Endothelial cell of umbilical vein (primary cell): ENCODE results near the gene SLC35F3. TPM values are rescaled to one million over a fixed set of nuclear protein-coding genes. Genes with fewer than 3 reads are reported as not detected.

Source experiments
- BruUV-seq: library from RNA; stranded (reverse); fragments of 400-500 nt; replicated peaks from 2 replicates; lab custom pipeline; 2021; lab: Mats Ljungman, UMichigan
- CTCF ChIA-PET: fragments of 300-600, 350-600 bp; sonication (Branson Sonifier 250); formaldehyde crosslinking; loops from one replicate; lab custom pipeline; 2021; ENCODE audit warnings: antibody characterized with exemption, inconsistent platforms; lab: Charles Lee
- POLR2A ChIA-PET: fragments of 300-600, 350-600 bp; sonication (Branson Sonifier 250); formaldehyde crosslinking; loops from one replicate; lab custom pipeline; 2021; ENCODE audit warnings: antibody characterized with exemption, inconsistent platforms; lab: Charles Lee
- DNase-seq: peaks from one replicate; pipeline ENCODE4 v3.0.0-alpha.2; 2011; ENCODE audit warnings: low read depth, low spot score
- FAIRE-seq: peaks from 2 replicates; lab custom pipeline; 2011; peaks lifted over from hg19 to GRCh38; lab: Jason Lieb, UNC
- H2AFZ ChIP-seq: 2 replicates; pipeline ENCODE4 v1.6.0; 2012; ENCODE audit warnings: low read depth, low read length, control low read depth, inconsistent platforms
- H3K27ac ChIP-seq: 2 replicates; pipeline ENCODE4 v1.5.1; 2011; ENCODE audit warnings: low read depth, mild to moderate bottlenecking, control low read depth, low read length, moderate library complexity; ENCODE audit not compliant: insufficient read depth
- H3K27me3 ChIP-seq, 2 experiments: 2 replicates each; pipeline versions ENCODE4 v1.6.0 to v1.6.1; 2011; ENCODE audit warnings: low read length in 2 of 2, mixed read lengths in 1 of 2; ENCODE audit not compliant: control insufficient read depth in 2 of 2, insufficient read depth in 2 of 2
- H3K36me3 ChIP-seq, 2 experiments: 2 replicates in 1 of 2; 3 replicates in 1 of 2; pipeline ENCODE4 v1.5.1; 2011; ENCODE audit warnings: low read length in 2 of 2, mild to moderate bottlenecking in 1 of 2, moderate library complexity in 1 of 2; ENCODE audit not compliant: control insufficient read depth in 2 of 2, insufficient read depth in 2 of 2; ENCODE audit errors: extremely low read depth in 1 of 2
- H3K4me1 ChIP-seq: 3 replicates; pipeline ENCODE4 v1.5.1; 2011; ENCODE audit warnings: mild to moderate bottlenecking, low read length; ENCODE audit not compliant: control insufficient read depth, insufficient read depth; ENCODE audit errors: extremely low read depth
- H3K4me2 ChIP-seq: 2 replicates; pipeline ENCODE4 v1.6.1; 2011; ENCODE audit warnings: low read length, control low read depth, mixed read lengths; ENCODE audit not compliant: insufficient read depth
- H3K4me3 ChIP-seq, 3 experiments: fragments of 200-600 bp in 1 of 3; sonication (generic), shearing (Covaris generic) in 1 of 3; replicated peaks in 1 of 3; 2 replicates each; pipeline ENCODE4 v1.5.1; 2011 to 2016; ENCODE audit warnings: control low read depth in 3 of 3, low read length in 3 of 3, mild to moderate bottlenecking in 2 of 3, inconsistent platforms in 1 of 3, low read depth in 1 of 3, moderate library complexity in 1 of 3; ENCODE audit not compliant: insufficient read depth in 1 of 3
- H3K79me2 ChIP-seq: 2 replicates; pipeline ENCODE4 v1.6.0; 2012; ENCODE audit warnings: low read length, inconsistent platforms; ENCODE audit not compliant: control insufficient read depth, insufficient read depth
- H3K9ac ChIP-seq: replicated peaks from 2 replicates; pipeline ENCODE3; 2011; ENCODE audit warnings: low read length, control low read depth; ENCODE audit not compliant: insufficient read depth; ENCODE audit errors: extremely low read depth
- H3K9me1 ChIP-seq: replicated peaks from 3 replicates; pipeline ENCODE4 v1.6.0; 2011; ENCODE audit warnings: mild to moderate bottlenecking, low read length; ENCODE audit not compliant: control insufficient read depth, insufficient read depth; ENCODE audit errors: extremely low read depth
- H3K9me3 ChIP-seq: replicated peaks from 2 replicates; pipeline ENCODE4 v1.5.1; 2012; ENCODE audit warnings: low read length, inconsistent platforms; ENCODE audit not compliant: control insufficient read depth, insufficient read depth
- H4K20me1 ChIP-seq: replicated peaks from 2 replicates; pipeline ENCODE3; 2011; ENCODE audit warnings: mild to moderate bottlenecking, low read length; ENCODE audit not compliant: control insufficient read depth, insufficient read depth; ENCODE audit errors: extremely low read depth
- EZH2 ChIP-seq: IDR thresholded peaks from 2 replicates; pipeline ENCODE4 v1.6.1; 2012; ENCODE audit warnings: borderline replicate concordance, low read depth, mild to moderate bottlenecking, moderate library complexity, low read length, inconsistent platforms; ENCODE audit not compliant: severe bottlenecking
- FOS ChIP-seq: IDR thresholded peaks from 2 replicates; pipeline ENCODE4 v1.6.1; 2011; ENCODE audit warnings: mild to moderate bottlenecking, low read length, moderate library complexity, borderline replicate concordance; ENCODE audit not compliant: insufficient read depth
- GATA2 ChIP-seq: IDR thresholded peaks from 2 replicates; pipeline ENCODE4 v1.7.0; 2011; ENCODE audit warnings: low read depth, mild to moderate bottlenecking, moderate library complexity, mixed read lengths, low read length; ENCODE audit not compliant: insufficient read length, insufficient read depth
- JUN ChIP-seq: IDR thresholded peaks from 2 replicates; pipeline ENCODE4 v1.6.1; 2011; ENCODE audit warnings: borderline replicate concordance, low read depth; ENCODE audit not compliant: insufficient read length, insufficient read depth
- MYC ChIP-seq: IDR thresholded peaks from one replicate; pipeline ENCODE4 v1.6.1; 2011; ENCODE audit warnings: mild to moderate bottlenecking, low read depth, low read length
- POLR2A ChIP-seq: IDR thresholded peaks from 2 replicates; pipeline ENCODE4 v1.6.1; 2012; ENCODE audit warnings: low read depth, mild to moderate bottlenecking, control low read depth, low read length
- POLR2AphosphoS5 ChIP-seq: IDR thresholded peaks from 2 replicates; pipeline ENCODE4 v1.6.1; 2012; ENCODE audit warnings: low read depth, mild to moderate bottlenecking, control low read depth, low read length, moderate library complexity; ENCODE audit not compliant: insufficient read depth
- dilution Hi-C: fragments of 300-500 bp; cut with MboI; formaldehyde crosslinking; loops from one replicate; pipeline ENCODE4 v1.15.0; 2019; ENCODE audit warnings: low sequenced_read_pairs; ENCODE audit not compliant: extremely low pct_ligation_motif_present
- intact Hi-C: fragments of 100-400 bp; cut with micrococcal nuclease; formaldehyde crosslinking; loops from one replicate; pipeline ENCODE4 v1.10.0; 2022
- polyA plus RNA-seq, 4 experiments: library from polyadenylated mRNA; depleted of rRNA in 3 of 4; stranded (reverse) in 3 of 4; unstranded in 1 of 4; fragments of >200 nt; gene quantifications; 2 replicates each; pipeline versions ENCODE4 v1.2.1 to v1.2.3, GENCODE V29; 2011 to 2012; ENCODE audit warnings: missing spikeins in 1 of 4
- total RNA-seq: library from RNA; stranded (reverse); gene quantifications from 2 replicates; pipeline ENCODE4 v1.2.3, GENCODE V29; 2021
- TF ChIP-seq, protein P1 (sequence below), 2 donors: IDR thresholded peaks; 1 replicate in 1 of 2; 2 replicates in 1 of 2; pipeline ENCODE4 v1.5.1; 2011; ENCODE audit warnings: low read length in 2 of 2, mild to moderate bottlenecking in 2 of 2, moderate library complexity in 2 of 2, control low read depth in 1 of 2, inconsistent platforms in 1 of 2, low read depth in 1 of 2; ENCODE audit not compliant: insufficient read depth in 1 of 2; ENCODE audit errors: extremely low read depth in 1 of 2
- TF ChIP-seq, protein P2 (sequence below): IDR thresholded peaks from 2 replicates; pipeline ENCODE4 v1.6.1; 2011; ENCODE audit not compliant: insufficient read depth, insufficient read length

SLC35F3 gene
- total and polyA plus RNA-seq, 2 donors (not counting 3 experiments of a cell fraction or from before 2014, with no cell fraction given), result not detected

DNA sequence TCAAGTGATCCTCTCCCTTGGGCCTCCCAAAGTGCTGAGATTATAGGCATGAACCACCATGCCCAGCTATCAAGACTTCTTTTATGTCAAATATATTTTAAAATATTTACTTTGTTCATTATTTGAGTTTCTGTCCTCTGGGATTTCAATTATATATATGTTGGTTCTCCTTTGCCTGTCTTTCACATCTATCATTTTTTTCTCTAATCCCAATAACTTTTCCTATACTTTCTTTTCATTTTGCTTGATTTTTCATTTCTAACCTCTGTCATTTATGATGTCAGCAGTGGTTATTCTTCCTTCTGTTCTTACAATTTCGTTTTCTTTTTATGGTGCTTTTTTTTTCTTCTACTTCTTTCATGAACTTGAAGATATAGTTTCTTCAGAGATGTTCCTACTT is 47.3 kb downstream of the SLC35F3 start:
- POLR2A ChIA-PET, result no interaction called here
- CTCF ChIA-PET, result no interaction called here
- no peaks in the 10 kb centered on the region for H3K9me1 ChIP-seq
- no TSS peak for BruUV-seq
- FAIRE-seq (no peak), DNase-seq (no peak)
- H2AFZ ChIP-seq, result no peak overlapping the region
- TF ChIP-seq, protein P1, sequence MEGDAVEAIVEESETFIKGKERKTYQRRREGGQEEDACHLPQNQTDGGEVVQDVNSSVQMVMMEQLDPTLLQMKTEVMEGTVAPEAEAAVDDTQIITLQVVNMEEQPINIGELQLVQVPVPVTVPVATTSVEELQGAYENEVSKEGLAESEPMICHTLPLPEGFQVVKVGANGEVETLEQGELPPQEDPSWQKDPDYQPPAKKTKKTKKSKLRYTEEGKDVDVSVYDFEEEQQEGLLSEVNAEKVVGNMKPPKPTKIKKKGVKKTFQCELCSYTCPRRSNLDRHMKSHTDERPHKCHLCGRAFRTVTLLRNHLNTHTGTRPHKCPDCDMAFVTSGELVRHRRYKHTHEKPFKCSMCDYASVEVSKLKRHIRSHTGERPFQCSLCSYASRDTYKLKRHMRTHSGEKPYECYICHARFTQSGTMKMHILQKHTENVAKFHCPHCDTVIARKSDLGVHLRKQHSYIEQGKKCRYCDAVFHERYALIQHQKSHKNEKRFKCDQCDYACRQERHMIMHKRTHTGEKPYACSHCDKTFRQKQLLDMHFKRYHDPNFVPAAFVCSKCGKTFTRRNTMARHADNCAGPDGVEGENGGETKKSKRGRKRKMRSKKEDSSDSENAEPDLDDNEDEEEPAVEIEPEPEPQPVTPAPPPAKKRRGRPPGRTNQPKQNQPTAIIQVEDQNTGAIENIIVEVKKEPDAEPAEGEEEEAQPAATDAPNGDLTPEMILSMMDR (IDR thresholded peaks at IDR 0.05; ENCODE audit: extremely low read depth in 1 of 2, insufficient read depth in 1 of 2, low read depth in 1 of 2, low read length in 2 of 2), result no peak
- dilution Hi-C loops (no loop called here), intact Hi-C loops (no loop called here)
- no peaks in the 10 kb centered on the region for H3K79me2 ChIP-seq
- no peak overlapping the region for H3K9ac ChIP-seq
- no peaks in the 10 kb centered on the region for H3K9me3 ChIP-seq
- no peak overlapping the region for H3K4me3 ChIP-seq
- H3K4me2 ChIP-seq, result no peak overlapping the region
- no peaks in the 10 kb centered on the region for H3K27me3 ChIP-seq
- no peaks in the 10 kb centered on the region for H3K4me1 ChIP-seq
- H4K20me1 ChIP-seq, result no peaks in the 10 kb centered on the region
- no peak overlapping the region for H3K27ac ChIP-seq
- no peaks in the 10 kb centered on the region for H3K36me3 ChIP-seq

DNA sequence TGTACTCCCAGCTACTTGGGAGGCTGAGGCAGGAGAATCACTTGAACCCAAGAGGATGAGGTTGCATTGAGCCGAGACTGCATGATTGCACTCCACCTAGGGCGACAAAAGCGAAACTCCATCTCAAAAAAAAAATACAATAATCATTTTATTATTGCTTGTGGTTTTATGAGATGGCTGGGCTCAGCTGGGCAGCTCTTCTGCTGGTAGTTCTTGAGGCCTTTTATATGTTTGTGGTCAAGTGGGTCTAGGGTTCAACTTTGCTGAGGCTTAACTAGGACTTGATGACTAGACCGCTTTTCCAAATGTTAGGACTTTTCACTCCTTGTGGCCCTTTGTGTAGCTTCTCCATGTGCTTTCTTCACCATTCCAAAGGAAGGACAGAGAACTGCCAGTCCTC is 53.2 kb downstream of the SLC35F3 start:
- no peaks in the 10 kb centered on the region for H3K27me3 ChIP-seq
- H4K20me1 ChIP-seq, result no peaks in the 10 kb centered on the region
- no peak overlapping the region for H3K27ac ChIP-seq
- intact Hi-C loops (no loop called here), dilution Hi-C loops (no loop called here)
- no peaks in the 10 kb centered on the region for H3K9me1 ChIP-seq
- no peaks in the 10 kb centered on the region for H3K4me1 ChIP-seq
- no peaks in the 10 kb centered on the region for H3K36me3 ChIP-seq
- no peak for FAIRE-seq
- H3K4me2 ChIP-seq, result no peak overlapping the region
- ChIA-PET POLR2A (no interaction called here), CTCF (no interaction called here)
- H3K9me3 ChIP-seq, result peaks cover 2% of the 10 kb centered on the region
- no peak overlapping the region for H2AFZ ChIP-seq
- no peak overlapping the region for H3K9ac ChIP-seq
- TF ChIP-seq GATA2 (no peak), POLR2AphosphoS5 (no peak), EZH2 (no peak), POLR2A (no peak), JUN (no peak), MYC (no peak), FOS (no peak)
- TF ChIP-seq, protein P1 (IDR thresholded peaks at IDR 0.05; ENCODE audit: extremely low read depth in 1 of 2, insufficient read depth in 1 of 2, low read depth in 1 of 2, low read length in 2 of 2), result no peak
- TF ChIP-seq, protein P2, sequence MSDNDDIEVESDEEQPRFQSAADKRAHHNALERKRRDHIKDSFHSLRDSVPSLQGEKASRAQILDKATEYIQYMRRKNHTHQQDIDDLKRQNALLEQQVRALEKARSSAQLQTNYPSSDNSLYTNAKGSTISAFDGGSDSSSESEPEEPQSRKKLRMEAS, result no peak
- H3K4me3 ChIP-seq, result no peak overlapping the region
- no TSS peak for BruUV-seq
- DNase-seq, result no peak
- H3K79me2 ChIP-seq, result no peaks in the 10 kb centered on the region
